ENCODE measurements around the gene THEM5. TPM values are rescaled to one million over a fixed set of nuclear protein-coding genes. Genes with fewer than 3 reads are reported as not detected.

THEM5 gene
- total RNA-seq, 1 donor = not detected

GRCh38 chr1:151834239-151834638, 19.3 kb downstream of the THEM5 start:
- no peak overlapping the region for H3K4me3 ChIP-seq (ENCODE audit: low read depth, low read length)
- DNase-seq (ENCODE audit: low read depth) = no peak
- TF ChIP-seq CTCF (IDR thresholded peaks at IDR 0.05; ENCODE audit: insufficient read depth, low read depth, low read length) = no peak

GRCh38 chr1:151833172-151833900, 20.2 kb downstream of the THEM5 start:
- no peak overlapping the region for H3K4me3 ChIP-seq (ENCODE audit: low read depth, low read length)
- DNase-seq (ENCODE audit: low read depth) = no peak
- no peak for TF ChIP-seq CTCF (IDR thresholded peaks at IDR 0.05; ENCODE audit: insufficient read depth, low read depth, low read length)

GRCh38 chr1:151832318-151832980, 21.1 kb downstream of the THEM5 start:
- DNase-seq (ENCODE audit: low read depth) = peak; percentile 17
- TF ChIP-seq CTCF (IDR thresholded peaks at IDR 0.05; ENCODE audit: insufficient read depth, low read depth, low read length) = no peak
- no peak overlapping the region for H3K4me3 ChIP-seq (ENCODE audit: low read depth, low read length)

- DNase-seq (ENCODE audit: low read depth) = no peak
- no peak for TF ChIP-seq CTCF (IDR thresholded peaks at IDR 0.05; ENCODE audit: insufficient read depth, low read depth, low read length)
- H3K4me3 ChIP-seq (ENCODE audit: low read depth, low read length) = no peak within 1 kb of the TSS
Measured at GRCh38 chr1:151831605-151832004, 21.9 kb downstream of the THEM5 start, which contains the start of gene RORC. RORC (minus strand) TSS chr1:151831802; CDS start chr1:151831764, 38 bp downstream.

GRCh38 chr1:151831256-151831591, 22.3 kb downstream of the THEM5 start:
- TF ChIP-seq CTCF (IDR thresholded peaks at IDR 0.05; ENCODE audit: insufficient read depth, low read depth, low read length) = no peak
- DNase-seq (ENCODE audit: low read depth) = no peak
- no peak overlapping the region for H3K4me3 ChIP-seq (ENCODE audit: low read depth, low read length)

- no peak overlapping the region for H3K4me3 ChIP-seq (ENCODE audit: low read depth, low read length)
- no peak for TF ChIP-seq CTCF (IDR thresholded peaks at IDR 0.05; ENCODE audit: insufficient read depth, low read depth, low read length)
- DNase-seq (ENCODE audit: low read depth) = no peak
Measured at GRCh38 chr1:151830055-151830454, 23.5 kb downstream of the THEM5 start.
